ENCODE measurements around the gene PPP2R2D.
"Not testable (repeated sequence)": the region's sequence is repeated elsewhere in the genome, so short reads cannot be mapped to it uniquely, and the experiment has no call there.

The PPP2R2D gene

GRCh38 chr10:131869344-131869743 lies 31.5 kb upstream of the PPP2R2D start:
- DNase-seq, result no peak

DNA sequence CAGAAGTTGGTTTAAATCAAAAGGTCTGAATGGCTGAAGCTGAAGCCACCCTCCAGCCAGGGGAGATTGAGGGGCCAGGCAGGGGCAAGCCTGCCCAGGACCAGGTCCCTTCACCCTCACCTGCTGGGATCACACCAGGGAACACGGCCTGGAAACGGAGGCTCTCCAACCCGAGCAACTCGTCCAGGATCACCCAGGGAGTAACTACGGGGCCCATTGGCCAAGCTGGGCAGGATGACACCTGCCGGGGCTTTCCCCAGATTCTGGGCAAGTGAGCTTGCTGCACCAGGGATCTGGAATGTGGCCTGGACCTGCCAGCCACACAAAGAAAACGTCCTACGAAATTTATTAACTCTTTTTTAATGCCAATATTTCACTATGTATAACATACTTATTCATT lies 30.4 kb upstream of the PPP2R2D start:
- no peak for DNase-seq

DNA sequence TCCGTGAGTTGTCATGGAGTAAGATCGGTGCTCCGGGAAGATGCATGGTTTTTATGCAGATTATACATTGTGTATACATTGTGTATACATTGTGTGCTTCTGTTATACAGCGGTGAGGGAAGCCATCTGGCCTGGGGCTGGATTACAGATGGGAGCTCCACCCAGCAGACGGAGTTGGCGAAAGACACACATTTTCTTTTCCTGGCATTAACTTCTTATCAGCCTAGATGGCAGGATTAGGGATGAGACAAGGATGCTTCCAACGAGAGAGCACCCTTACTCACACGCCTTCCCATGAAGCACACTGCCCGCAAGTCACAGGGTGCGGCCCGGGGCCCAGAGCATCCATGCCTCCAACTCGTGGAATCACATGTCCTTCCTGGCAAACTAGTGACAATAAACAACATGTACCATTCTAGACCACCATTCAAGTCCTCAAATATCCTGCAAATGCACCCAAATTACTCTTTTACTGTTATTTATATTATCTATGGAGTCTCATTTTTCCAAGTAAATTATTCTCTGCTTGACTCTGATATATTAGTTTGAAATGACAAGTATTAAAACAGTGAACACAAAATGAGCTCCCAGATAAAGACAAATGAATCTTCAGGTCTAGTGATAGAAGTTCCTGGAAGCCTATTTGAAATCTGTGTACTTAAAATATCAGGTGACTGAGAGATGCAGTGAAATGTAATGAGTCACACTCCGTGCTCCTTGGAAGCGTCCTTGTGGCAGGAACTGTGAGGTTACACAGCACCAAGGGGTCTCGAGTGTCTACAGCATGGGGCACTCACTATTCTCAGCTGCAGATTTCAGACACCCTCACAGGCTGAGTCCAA lies 29.8 kb upstream of the PPP2R2D start:
- no peak for DNase-seq

GRCh38 chr10:131871673-131872005 lies 29.2 kb upstream of the PPP2R2D start:
- no peak for DNase-seq

GRCh38 chr10:131872011-131872826 lies 28.6 kb upstream of the PPP2R2D start:
- no peak for DNase-seq

DNA sequence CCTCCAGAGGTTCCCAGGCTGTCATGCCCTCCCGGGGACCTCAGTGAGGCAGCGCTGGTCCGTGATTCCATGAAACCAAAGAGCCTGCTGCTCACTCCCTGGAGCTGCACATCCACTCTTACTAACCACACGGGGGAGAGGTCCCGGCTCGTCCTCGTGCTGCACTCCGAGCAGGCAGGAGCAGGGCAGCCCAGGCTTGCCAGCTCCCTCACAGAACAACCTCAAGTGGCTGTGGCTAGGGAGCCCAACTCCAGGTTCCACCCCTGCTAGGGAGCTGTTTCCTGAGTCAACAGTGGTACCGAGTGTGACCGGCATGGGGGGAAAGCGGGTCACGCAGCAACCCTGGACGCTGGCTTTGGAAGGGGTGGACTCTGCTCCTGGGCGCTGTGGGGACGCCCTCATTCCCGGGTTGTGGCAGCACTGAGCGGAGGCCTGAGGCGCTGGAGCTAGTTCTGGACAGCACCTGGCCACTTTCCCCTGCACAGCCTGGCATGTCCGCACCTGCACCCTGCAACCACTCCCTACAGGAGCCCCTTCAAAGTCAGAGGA lies 27.9 kb upstream of the PPP2R2D start:
- DNase-seq, result no peak

GRCh38 chr10:131874991-131875451 lies 25.8 kb upstream of the PPP2R2D start:
- DNase-seq, result peak; percentile 16 to 44

- DNase-seq, result no peak
Observed at GRCh38 chr10:131875501-131875900, 25.3 kb upstream of the PPP2R2D start.

- DNase-seq, result no peak
Observed at GRCh38 chr10:131876017-131876416, 24.8 kb upstream of the PPP2R2D start.

DNA sequence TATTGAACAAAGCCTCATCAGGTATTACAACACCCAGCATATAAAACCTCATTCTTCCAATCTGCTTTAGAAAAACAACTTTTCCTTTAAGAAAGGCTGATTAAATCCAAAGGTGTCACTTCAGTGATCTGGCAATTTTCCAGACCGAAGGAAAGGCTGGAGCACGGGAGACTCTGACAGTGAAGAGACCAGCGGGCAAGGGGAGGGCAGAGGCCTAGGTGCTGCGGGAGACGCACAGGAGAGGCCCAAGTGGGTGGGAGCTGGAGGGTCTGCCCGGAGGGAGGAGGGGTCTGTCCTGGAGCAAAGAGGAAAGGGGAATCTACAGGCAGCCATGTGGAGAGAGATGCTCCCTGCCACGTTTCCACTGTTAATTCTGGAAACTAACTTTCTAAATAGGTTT lies 24.3 kb upstream of the PPP2R2D start:
- DNase-seq, result no peak

DNA sequence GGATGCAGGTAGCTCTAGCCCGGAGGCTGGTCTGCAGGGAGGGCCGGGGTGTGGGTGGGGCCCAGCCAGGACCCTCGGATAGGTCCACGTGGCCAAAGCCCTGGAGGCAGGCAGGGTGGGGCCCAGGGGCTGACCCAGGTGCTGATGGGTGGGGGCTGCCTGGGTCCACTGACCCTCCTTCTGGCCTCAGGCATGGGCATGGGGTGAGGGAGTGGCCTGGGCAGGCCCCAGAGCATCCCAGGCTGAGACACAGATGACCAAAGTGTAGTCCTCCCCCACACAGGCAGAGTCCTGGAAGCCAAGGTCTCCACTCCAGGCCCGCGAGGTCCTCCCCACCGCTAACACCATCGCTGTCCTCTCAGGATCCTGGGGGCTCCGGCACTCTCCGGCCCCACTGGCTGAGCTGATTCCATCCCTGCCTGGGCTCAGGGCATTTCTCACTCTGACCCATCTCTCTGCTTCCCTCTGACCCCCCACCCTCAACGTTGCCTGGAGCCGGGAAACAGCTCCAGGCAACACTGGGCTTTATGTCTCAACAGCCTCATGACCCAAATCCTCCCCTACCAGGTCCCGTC lies 20.7 kb upstream of the PPP2R2D start:
- no peak for DNase-seq

DNA sequence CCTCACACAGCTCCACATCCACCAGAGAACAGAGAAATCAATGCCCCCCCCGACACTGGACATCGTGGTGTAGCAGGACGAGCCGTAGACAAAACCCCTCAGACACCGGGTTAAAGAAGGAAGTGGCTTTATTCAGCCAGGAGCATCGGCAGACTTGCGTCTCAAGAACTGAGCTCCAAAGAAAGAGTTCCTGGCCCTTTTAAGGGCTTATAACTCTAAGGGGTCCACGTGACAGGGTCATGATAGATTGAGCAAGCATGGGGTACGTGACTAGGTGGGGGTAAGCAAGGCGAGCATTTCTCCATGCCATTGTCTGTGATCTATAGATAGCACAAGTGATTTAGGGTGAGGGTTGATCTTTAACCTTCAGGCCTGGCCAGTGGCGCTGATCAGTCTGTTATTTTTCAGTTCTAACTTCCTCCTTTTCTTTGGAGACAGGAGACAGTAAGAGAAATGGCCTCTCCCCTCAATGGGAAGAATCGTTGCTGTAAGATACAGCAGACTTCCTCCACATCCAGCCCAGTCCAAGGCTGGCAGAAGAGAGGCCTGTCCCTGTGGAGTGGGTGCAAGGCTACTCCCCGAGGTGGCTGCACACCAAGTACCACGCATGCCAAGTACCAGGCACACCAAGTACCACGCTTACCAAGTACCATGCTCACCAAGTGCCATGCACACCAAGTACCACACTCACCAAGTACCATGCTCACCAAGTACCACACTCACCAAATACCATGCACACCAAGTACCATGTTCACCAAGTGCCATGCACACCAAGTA lies 19.5 kb upstream of the PPP2R2D start:
- DNase-seq, result no peak

DNA sequence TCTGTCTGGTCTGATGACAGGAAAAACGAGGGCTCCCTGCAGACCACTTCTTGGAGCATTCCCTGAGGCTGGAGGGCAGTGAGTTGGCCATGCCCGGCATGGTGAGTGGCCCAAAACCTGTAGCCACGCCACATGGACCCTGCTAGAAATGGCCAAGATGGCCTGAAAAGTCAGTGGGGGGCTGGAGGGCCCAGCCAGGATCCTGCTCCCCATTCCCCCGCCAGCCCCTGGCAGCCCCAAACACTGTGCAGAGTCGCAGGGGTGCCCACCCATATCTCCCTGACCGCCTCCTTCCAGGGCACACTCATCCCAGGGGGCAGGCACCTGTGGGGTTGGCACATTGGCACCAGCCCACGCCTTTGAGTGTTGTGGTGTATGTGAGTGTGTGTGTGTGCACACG lies 18.7 kb upstream of the PPP2R2D start:
- no peak for DNase-seq

- no peak for DNase-seq
Observed at GRCh38 chr10:131882590-131883451, 18.0 kb upstream of the PPP2R2D start.

DNA sequence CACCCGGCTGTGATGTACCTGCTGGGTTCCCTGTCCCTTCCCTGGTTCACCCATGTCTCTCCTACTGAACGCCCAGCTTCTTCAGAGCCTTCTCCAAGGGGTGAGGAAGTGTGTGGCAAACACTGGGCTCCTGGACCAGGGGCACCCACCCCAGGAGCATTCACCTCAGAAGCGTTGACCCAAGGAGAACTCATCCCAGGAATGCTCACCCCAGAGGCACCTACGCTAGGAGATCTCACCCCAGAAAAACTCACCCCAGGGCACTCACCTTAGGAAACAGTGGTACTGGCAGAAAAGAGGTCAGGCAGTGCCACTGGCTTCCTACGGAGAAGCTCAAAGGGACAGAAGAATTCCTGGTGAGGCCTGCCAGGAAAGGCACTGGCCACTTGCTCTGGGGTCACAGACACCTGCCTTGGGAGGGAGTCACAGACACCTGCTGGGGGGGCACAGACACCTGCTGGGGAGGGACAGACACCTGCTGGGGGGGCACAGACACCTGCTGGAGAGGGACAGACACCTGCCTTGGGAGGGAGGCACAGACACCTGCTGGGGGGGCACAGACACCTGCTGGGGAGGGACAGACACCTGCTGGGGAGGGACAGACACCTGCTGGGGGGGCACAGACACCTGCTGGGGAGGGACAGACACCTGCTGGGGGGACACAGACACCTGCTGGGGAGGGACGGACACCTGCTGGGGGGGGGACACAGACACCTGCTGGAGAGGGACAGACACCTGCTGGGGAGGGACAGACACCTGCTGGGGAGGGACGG lies 17.0 kb upstream of the PPP2R2D start:
- DNase-seq, result not testable (repeated sequence)

DNA sequence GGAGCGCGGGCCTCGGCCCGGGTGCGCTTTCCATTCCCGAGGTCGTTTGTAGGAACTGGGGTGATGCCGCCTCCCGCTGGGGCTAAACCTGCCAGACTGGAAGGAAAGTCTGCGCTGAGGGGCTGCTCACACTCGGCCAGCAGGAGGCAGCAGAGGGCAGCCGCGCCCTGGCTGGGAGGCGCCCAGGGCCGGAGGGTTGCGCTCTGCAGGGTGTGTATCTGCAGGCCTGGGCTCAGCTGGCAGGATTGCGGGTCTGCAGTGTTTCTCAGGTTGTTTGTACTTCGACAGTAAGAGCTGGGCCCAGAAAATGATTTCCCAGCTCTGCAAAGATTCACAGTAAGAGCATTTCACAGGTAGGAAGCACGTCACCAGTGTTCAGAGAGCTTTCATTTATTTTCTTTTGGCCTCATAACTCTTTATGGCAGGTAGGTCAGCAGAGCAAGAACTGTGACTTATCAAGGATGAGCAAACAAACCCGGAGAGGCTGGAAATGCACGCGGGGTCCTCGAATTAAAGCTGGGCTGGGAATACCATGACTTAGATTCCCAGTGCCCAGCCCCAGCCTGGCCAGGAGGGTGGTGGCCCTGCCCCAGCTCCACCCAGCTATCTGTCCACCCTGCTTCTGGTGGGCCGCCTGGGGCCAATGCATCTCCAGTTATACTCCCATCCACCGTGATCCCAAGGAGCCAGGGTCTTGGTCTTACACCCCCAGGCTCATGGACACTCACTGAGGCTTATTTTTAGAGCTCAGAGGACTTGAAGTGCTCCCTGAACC lies 15.2 kb upstream of the PPP2R2D start:
- DNase-seq, result peak; percentile 2 to 47

GRCh38 chr10:131886237-131886636 lies 14.6 kb upstream of the PPP2R2D start:
- DNase-seq, result no peak

- DNase-seq, result no peak
Observed at GRCh38 chr10:131888186-131888604, 12.6 kb upstream of the PPP2R2D start.

DNA sequence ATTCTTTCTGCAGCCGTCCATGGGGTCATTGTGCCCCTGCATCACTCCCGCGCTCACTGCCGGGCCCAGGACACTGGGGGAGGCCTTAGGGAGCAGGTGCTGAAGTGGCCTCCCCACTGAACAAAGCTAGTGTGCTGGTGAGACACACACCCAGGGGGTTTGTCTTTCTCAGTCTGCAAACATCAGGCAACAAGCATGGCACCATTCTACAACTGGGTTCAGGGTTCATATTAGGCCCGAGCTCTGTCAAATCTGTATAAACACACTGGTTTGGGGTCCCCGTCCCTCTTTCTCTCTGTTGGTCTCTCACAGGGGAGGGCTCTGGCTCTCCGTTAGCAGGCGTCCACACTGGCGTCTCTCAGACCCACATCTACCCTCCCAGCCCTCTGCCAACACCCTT lies 11.1 kb upstream of the PPP2R2D start:
- no peak for DNase-seq
